ENCODE measurements around the gene TFAP2E.
"Not testable (repeated sequence)": the region's sequence is repeated elsewhere in the genome, so short reads cannot be mapped to it uniquely, and the experiment has no call there.

Gene TFAP2E

GRCh38 chr1:35574125-35574654, 1.1 kb downstream of the TFAP2E start:
- DNase-seq (ENCODE audit: low spot score): no peak

- no peak for DNase-seq (ENCODE audit: low spot score)
Measured at GRCh38 chr1:35574655-35575415, 1.7 kb downstream of the TFAP2E start.

- no peak for DNase-seq (ENCODE audit: low spot score)
Measured at GRCh38 chr1:35575416-35575958, 2.4 kb downstream of the TFAP2E start.

DNA sequence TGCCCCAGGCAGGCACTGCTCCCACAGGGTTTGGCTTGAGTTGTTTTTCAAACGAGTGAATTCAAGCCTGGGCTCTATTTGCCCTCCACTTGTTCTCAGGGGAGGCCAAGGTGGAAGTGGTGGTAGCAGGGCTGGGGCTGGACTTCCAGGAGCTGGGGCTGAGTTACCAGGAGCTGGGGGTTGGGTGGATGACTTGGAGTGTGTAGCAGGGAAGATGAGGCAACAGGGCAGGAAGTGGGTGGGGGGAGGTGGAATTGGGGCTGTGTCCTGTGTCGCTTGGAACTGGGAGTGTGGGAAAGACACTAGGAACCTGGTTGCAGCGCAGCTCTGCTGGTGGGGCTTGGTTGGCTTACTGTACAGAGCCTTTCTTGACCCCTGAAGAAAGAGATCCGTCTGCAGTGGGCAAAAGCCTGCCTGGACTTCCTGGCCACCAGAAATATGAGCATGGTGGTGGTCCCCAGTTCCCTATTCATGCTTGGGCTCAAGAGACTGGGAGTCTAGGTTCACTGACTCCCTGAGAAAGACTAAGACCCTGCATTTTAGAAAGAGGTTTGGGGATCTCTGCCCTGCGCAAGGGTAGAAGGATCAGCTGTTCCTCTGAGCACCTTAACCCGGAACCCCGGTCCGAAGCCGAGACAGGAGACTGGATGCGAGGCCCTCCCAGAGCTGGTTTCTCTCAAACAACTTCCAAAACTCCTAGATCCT, 3.1 kb downstream of the TFAP2E start:
- no peak for DNase-seq (ENCODE audit: low spot score)

DNA sequence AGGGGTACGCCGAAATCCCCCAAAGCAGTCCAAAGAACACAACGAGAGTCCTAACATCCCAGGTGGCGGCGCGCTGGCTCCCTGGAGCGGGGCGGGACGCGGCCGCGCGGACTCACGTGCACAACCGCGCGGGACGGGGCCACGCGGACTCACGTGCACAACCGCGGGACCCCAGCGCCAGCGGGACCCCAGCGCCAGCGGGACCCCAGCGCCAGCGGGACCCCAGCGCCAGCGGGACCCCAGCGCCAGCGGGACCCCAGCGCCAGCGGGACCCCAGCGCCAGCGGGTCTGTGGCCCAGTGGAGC, 3.6 kb downstream of the TFAP2E start:
- not testable (repeated sequence) for DNase-seq (ENCODE audit: low spot score)

GRCh38 chr1:35577071-35577998, 4.2 kb downstream of the TFAP2E start:
- peak; percentile 62 for DNase-seq (ENCODE audit: low spot score)

- DNase-seq (ENCODE audit: low spot score): no peak
Measured at GRCh38 chr1:35580949-35581388, 7.9 kb downstream of the TFAP2E start.

- DNase-seq (ENCODE audit: low spot score): not testable (repeated sequence)
Measured at GRCh38 chr1:35581621-35582020, 8.5 kb downstream of the TFAP2E start.

DNA sequence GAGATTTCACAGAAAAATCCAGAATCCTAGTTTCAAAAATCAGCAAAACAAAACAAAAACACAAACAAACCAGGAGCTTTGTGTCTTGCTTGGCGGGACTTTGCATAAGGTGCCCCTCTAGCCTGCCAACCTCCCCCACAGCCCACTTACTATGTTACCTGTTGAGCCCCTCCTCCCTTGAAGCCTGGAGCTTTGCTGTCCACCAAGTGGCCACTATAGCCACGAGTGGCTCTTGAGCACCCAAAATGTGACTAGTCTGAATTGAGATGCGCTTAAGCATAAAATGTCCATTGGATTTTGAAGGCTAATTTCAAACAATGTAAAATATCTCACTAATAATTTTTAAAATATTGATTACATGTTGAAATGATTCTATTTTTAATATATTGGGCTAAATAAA, 12.2 kb downstream of the TFAP2E start:
- no peak for DNase-seq (ENCODE audit: low spot score)

- not testable (repeated sequence) for DNase-seq (ENCODE audit: low spot score)
Measured at GRCh38 chr1:35585805-35586204, 12.7 kb downstream of the TFAP2E start.

DNA sequence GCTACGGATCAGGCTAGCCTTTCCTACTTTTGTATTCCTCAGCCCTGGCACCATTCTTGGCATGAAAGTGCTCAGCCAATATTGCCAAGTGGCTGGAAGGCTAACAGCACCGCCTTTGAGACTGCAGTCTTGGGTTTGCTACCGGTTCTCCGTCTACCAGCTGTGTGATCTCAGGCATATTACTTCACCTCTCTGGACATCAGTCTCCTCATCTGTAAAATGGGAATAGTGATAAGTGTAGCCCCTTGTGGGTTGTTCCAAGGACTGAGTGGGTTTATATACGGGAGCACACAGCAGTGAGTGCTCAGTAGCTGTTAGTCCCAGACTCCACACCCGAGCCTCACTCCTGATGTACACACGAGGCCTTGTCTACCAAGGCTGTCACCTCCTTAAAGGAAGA, 13.7 kb downstream of the TFAP2E start:
- DNase-seq (ENCODE audit: low spot score): no peak

GRCh38 chr1:35587736-35588135, 14.6 kb downstream of the TFAP2E start:
- DNase-seq (ENCODE audit: low spot score): no peak

DNA sequence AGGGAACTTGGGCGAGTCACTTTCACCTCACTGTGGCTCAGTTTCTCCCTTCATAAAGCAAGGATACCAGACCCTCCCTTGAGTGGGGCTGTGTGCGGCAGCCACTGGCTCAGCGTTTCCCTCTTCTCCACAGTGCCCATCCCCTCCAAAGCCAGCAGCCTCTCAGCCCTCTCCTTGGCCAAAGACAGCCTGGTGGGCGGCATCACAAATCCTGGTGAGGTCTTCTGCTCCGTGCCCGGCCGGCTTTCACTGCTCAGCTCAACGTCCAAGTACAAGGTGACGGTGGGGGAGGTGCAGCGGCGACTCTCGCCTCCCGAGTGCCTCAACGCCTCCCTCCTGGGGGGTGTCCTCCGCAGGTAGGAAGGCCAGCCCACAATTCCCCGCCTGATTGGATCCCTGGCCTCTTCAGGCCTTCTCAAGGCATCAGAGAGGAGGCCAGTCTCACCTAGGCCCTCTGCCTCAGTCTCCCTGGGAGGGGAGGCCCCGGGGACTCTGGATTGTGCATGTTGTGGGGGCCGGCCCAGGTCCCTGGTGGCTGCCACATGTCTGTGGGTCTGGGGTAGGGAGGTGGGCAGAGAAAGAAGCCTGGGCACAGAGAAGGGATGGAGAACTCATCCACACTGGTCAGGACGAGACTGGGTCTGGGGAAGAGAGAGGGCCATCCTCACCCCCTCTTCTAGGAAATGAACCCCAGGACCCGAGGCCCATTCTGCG, 15.2 kb downstream of the TFAP2E start:
- no peak for DNase-seq (ENCODE audit: low spot score)

DNA sequence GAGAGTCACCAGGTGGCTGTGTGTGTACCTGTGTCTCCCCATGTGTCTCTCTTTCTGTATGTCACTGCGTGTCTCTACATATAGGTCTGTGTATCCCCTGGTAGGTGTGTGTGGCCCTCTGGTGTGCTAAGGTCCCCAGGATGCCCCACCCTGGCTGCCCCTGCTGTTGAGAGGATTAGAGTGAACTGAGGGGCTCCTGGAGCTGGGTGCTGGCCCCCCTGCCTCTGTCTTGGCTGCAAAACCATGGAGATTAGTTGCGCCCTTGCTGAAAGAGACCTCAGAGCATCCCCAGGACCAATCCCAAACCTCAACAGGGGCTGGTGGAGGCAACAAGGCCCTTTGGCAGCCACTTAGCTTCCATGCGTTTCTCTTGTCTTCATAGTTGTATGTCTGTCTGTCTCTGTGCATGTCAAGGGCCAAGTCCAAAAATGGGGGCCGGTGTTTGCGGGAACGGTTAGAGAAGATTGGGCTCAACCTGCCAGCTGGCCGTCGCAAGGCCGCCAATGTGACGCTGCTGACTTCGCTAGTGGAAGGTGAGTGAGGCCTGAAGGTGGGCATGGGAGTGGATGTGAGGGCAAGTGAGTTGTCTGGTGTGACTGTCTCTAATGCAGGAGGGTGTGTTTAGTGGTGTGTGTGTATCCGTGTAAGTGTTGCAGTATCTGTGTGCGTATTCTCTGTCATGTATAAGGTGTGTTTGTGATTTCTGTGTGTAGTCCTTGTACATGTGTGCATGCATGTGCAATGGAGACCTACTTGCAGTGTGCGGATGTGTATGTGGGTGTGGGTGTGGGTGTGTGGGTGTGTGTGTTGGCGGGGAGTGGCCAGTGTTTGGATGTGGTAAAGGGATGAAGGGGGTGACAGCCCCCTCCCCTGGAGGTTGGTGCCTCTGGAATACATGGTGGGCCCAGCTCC, 16.7 kb downstream of the TFAP2E start:
- DNase-seq (ENCODE audit: low spot score): no peak

DNA sequence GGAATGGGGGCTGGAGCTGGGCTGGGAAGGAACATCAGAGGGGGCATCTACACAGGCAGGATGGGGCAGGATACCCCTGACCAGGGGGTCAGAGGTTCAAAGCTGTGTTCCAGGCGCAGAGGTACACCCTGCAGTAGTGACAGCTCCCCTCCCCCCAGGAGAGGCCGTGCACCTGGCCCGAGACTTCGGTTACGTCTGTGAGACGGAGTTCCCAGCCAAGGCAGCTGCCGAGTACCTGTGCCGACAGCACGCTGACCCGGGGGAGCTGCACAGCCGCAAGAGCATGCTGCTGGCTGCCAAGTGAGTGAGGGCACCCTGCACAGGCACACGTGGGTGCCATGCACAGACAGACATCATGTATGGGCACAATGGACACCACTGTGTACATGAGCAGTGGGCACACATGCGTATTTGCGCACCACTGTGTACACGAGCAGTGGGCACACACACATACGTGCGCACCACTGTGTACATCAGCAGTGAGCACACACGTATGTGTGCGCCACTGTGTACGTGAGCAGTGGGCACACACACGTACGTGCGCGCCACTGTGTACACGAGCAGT, 17.4 kb downstream of the TFAP2E start:
- DNase-seq (ENCODE audit: low spot score): no peak

DNA sequence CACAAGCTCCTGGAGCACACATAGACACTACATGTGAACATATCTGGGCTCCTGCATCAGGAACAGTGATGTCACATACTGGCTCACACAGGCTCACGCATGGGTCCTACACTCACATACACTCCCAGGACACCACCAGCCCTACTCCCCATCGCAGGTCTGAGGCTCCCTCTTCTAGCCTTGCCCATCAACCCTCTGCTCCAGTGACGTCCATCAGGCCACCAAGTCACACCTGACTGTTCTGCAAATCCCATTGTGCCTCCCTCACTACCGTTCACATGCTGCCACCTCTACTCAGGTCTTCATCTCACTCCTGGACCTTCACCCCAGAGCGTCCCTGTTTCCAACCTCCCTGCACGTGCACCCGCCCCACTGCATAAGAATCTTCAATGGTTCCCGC, 18.1 kb downstream of the TFAP2E start:
- no peak for DNase-seq (ENCODE audit: low spot score)

- DNase-seq (ENCODE audit: low spot score): no peak
Measured at GRCh38 chr1:35592991-35593769, 20.1 kb downstream of the TFAP2E start.

GRCh38 chr1:35594005-35594760, 21.1 kb downstream of the TFAP2E start:
- no peak for DNase-seq (ENCODE audit: low spot score)

Measured in NAMALWA (cell line).